ENCODE results near the gene BCAM. TPM values are rescaled to one million over a fixed set of nuclear protein-coding genes. Genes with fewer than 3 reads are reported as not detected.
"Not testable (repeated sequence)": the region's sequence is repeated elsewhere in the genome, so short reads cannot be mapped to it uniquely, and the experiment has no call there.

BCAM gene
- total and polyA plus RNA-seq, 10 of the 15 experiments (the other 5 are each of a cell fraction or from before 2014, with no cell fraction given): 0.10 to 0.64 TPM; not detected in 8

DNA sequence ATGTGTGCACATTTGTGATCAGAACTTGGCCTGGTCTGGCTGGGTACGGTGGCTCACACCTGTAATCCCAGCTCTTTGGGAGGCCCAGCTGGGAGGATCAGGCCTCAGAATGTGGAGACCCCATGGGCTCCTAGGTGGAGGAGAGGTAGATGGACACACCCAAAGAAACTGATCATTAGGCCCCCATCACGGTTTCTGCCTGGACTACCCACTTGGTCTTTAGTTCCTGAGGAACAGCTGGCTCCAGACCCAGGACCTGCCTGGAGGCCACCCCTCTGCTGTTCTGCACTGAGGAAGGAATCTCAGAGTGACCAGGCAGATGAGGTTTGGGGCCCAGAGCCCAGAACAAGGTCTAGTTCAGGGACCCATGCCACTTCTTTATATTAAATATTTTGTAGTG lies 29.8 kb upstream of the BCAM start:
- Histone ChIP-seq H3K9ac (ENCODE audit: control insufficient read depth, insufficient read depth, low read length) (no peak overlapping the region), H3K4me2 (ENCODE audit: control insufficient read depth, insufficient read depth) (no peak overlapping the region), H3K36me3 (ENCODE audit: control insufficient read depth in 2 of 2, insufficient read depth in 2 of 2, low read length in 1 of 2) (no peaks in the 10 kb centered on the region), H3K27ac (ENCODE audit: control insufficient read depth, insufficient read depth) (no peak overlapping the region), H3K4me3 (no peak overlapping the region), H3K79me2 (ENCODE audit: control insufficient read depth, insufficient read depth, low read length) (no peaks in the 10 kb centered on the region), H3K4me1 (ENCODE audit: control insufficient read depth, insufficient read depth, low read length) (no peaks in the 10 kb centered on the region), H3K27me3 (replicated peaks in 1 of 2; ENCODE audit: control insufficient read depth in 2 of 2, insufficient read depth in 2 of 2, low read length in 1 of 2) (no peaks in the 10 kb centered on the region), H3K9me3 (replicated peaks; ENCODE audit: control insufficient read depth, insufficient read depth, low read length) (no peaks in the 10 kb centered on the region), H2AFZ (ENCODE audit: control insufficient read depth, low read depth, low read length) (no peak overlapping the region), H4K20me1 (ENCODE audit: control insufficient read depth, insufficient read depth) (no peaks in the 10 kb centered on the region; the same call in 1 of the 2 replicates)
- WGBS (ENCODE audit: insufficient coverage, insufficient replicate concordance, low lambda C conversion rate, missing lambda C conversion rate): 21% methylated on average over 2 of the region's 2 CpGs
- in situ Hi-C loops (cut with MboI) (no loop called here), intact Hi-C loops (cut with micrococcal nuclease; ENCODE audit: unreplicated experiment) (loop anchor here (10.0 kb wide), 1 partner anchor 124 kb away; no protein-coding TSS in a partner anchor)
- ChIA-PET SMC1A (ENCODE audit: uncharacterized antibody, unreplicated experiment) (no interaction called here), RAD21 (ENCODE audit: unreplicated experiment) (no interaction called here), CTCF (interaction anchor here (0.6 to 1.6 kb wide), 3 partner anchors 55 to 57 kb away, joined by 3 to 6 read pairs (median 5); no protein-coding TSS in a partner anchor), POLR2A (interaction anchor here (0.6 to 0.7 kb wide), 3 partner anchors 36 to 89 kb away, joined by 3 to 7 read pairs (median 3); no protein-coding TSS in a partner anchor)
- DNase-seq (ENCODE audit: low read depth, low spot score): no peak
- FAIRE-seq: no peak
- ATAC-seq: no peak
- TF ChIP-seq JUND (IDR thresholded peaks at IDR 0.05; ENCODE audit: low read depth, low read length) (no peak), CUX1 (IDR thresholded peaks at IDR 0.05; ENCODE audit: insufficient replicate concordance, low read depth, low read length) (no peak)
- no TSS peak for BruUV-seq (replicated peaks)

- ChIA-PET CTCF (interaction anchor here (1.5 to 3.6 kb wide), 3 partner anchors 23 to 92 kb away, joined by 5 to 36 read pairs (median 17); no protein-coding TSS in a partner anchor), RAD21 (ENCODE audit: unreplicated experiment) (interaction anchor here (1.1 to 1.7 kb wide), 2 partner anchors 11 to 59 kb away, joined by 5 to 8 read pairs; no protein-coding TSS in a partner anchor), SMC1A (ENCODE audit: uncharacterized antibody, unreplicated experiment) (interaction anchor here (3.5 to 3.6 kb wide), 2 partner anchors 11 to 58 kb away, joined by 16 to 23 read pairs; no protein-coding TSS in a partner anchor)
- ATAC-seq; FAIRE-seq; intact Hi-C loops (cut with micrococcal nuclease; ENCODE audit: unreplicated experiment); H3K27ac ChIP-seq (ENCODE audit: control insufficient read depth, insufficient read depth); in situ Hi-C loops (cut with MboI); POLR2A ChIA-PET; H3K79me2 ChIP-seq (ENCODE audit: control insufficient read depth, insufficient read depth, low read length); H3K4me1 ChIP-seq (ENCODE audit: control insufficient read depth, insufficient read depth, low read length); H4K20me1 ChIP-seq (ENCODE audit: control insufficient read depth, insufficient read depth); H3K36me3 ChIP-seq (ENCODE audit: control insufficient read depth in 2 of 2, insufficient read depth in 2 of 2, low read length in 1 of 2); H3K9me3 ChIP-seq (replicated peaks; ENCODE audit: control insufficient read depth, insufficient read depth, low read length); BruUV-seq (replicated peaks); H2AFZ ChIP-seq (ENCODE audit: control insufficient read depth, low read depth, low read length); H3K4me3 ChIP-seq; H3K4me2 ChIP-seq (ENCODE audit: control insufficient read depth, insufficient read depth); H3K27me3 ChIP-seq (replicated peaks in 1 of 2; ENCODE audit: control insufficient read depth in 2 of 2, insufficient read depth in 2 of 2, low read length in 1 of 2); H3K9ac ChIP-seq (ENCODE audit: control insufficient read depth, insufficient read depth, low read length); DNase-seq (ENCODE audit: low read depth, low spot score): not testable (repeated sequence)
- WGBS (ENCODE audit: insufficient coverage, insufficient replicate concordance, low lambda C conversion rate, missing lambda C conversion rate): no CpG with 5 or more reads among the region's 2 CpGs
Observed at GRCh38 chr19:44781694-44782093, 27.2 kb upstream of the BCAM start.
